HepG2 (cell line): ENCODE measurements around the gene FRMD4A. TPM values are rescaled to one million over a fixed set of nuclear protein-coding genes. Genes with fewer than 3 reads are reported as not detected.

Source experiments
- ATAC-seq: fragments of 200-7000 bp; cut with Tn5 transposase; 3 replicates; pipeline ENCODE4 v1.9.1; 2020; ENCODE audit warnings: mild to moderate bottlenecking, moderate library complexity
- BruUV-seq: library from RNA; stranded (reverse); fragments of 400-500 nt; replicated peaks from 2 replicates; lab custom pipeline; 2021; lab: Mats Ljungman, UMichigan
- CTCF ChIA-PET: fragments of 300-600 bp; formaldehyde crosslinking; extraction: SDS; loops from one replicate; lab custom pipeline; 2021; ENCODE audit warnings: low total read pairs, inconsistent platforms, low intra/inter-chr PET ratio; lab: Yijun Ruan, JAX
- POLR2A ChIA-PET: fragments of 350-600 bp; sonication (Branson Sonifier 250); formaldehyde crosslinking; loops from one replicate; lab custom pipeline; 2020; ENCODE audit warnings: antibody characterized with exemption, inconsistent platforms; lab: Yijun Ruan, JAX
- DNase-seq: peaks from one replicate; pipeline ENCODE4 v3.0.0-alpha.2; 2015; ENCODE audit warnings: low spot score
- FAIRE-seq: peaks from 3 replicates; lab custom pipeline; 2011; peaks lifted over from hg19 to GRCh38; lab: Jason Lieb, UNC
- H2AFZ ChIP-seq: one replicate; pipeline ENCODE4 v1.6.1; 2011; ENCODE audit warnings: low read length, inconsistent platforms
- H3K27ac ChIP-seq: fragments of 300-600 bp; 3 replicates; pipeline ENCODE4 v1.8.0; 2011; ENCODE audit warnings: mixed run types, mild to moderate bottlenecking, mixed read lengths, low read length, inconsistent platforms; ENCODE audit not compliant: insufficient read depth; ENCODE audit errors: extremely low read length
- H3K27me3 ChIP-seq, 2 experiments: fragments of 200-600 bp in 1 of 2; 2 replicates in 1 of 2; 3 replicates in 1 of 2; pipeline versions ENCODE4 v1.6.0 to v1.8.0; 2011; ENCODE audit warnings: low read length in 2 of 2, mild to moderate bottlenecking in 2 of 2, moderate library complexity in 2 of 2, inconsistent platforms in 1 of 2; ENCODE audit not compliant: insufficient read depth in 2 of 2, control insufficient read depth in 1 of 2
- H3K36me3 ChIP-seq, 2 experiments: fragments of 200-600 bp in 1 of 2; replicated peaks in 1 of 2; 2 replicates in 1 of 2; 3 replicates in 1 of 2; pipeline versions ENCODE4 v1.5.1 to v1.8.0; 2011; ENCODE audit warnings: low read length in 2 of 2, inconsistent platforms in 1 of 2; ENCODE audit not compliant: insufficient read depth in 2 of 2, control insufficient read depth in 1 of 2
- H3K4me1 ChIP-seq: 2 replicates; pipeline ENCODE4 v1.5.1; 2012; ENCODE audit warnings: low read length, inconsistent platforms; ENCODE audit not compliant: insufficient read depth
- H3K4me2 ChIP-seq: 2 replicates; pipeline ENCODE4 v1.6.0; 2011; ENCODE audit warnings: low read depth, low read length, inconsistent platforms
- H3K4me3 ChIP-seq, 3 experiments: fragments of 200-600 bp in 1 of 3; sonication (generic), shearing (Covaris generic) in 1 of 3; replicated peaks in 1 of 3; 2 replicates each; pipeline ENCODE4 v1.5.1; 2011 to 2016; ENCODE audit warnings: low read length in 3 of 3, inconsistent platforms in 2 of 3, low read depth in 2 of 3, mild to moderate bottlenecking in 2 of 3, control low read depth in 1 of 3, mixed read lengths in 1 of 3; ENCODE audit not compliant: insufficient read depth in 1 of 3
- H3K79me2 ChIP-seq: one replicate; pipeline ENCODE4 v1.6.1; 2011; ENCODE audit warnings: low read length, inconsistent platforms; ENCODE audit not compliant: insufficient read depth
- H3K9ac ChIP-seq: 2 replicates; pipeline ENCODE4 v1.6.0; 2011; ENCODE audit warnings: mild to moderate bottlenecking, low read depth, low read length, inconsistent platforms; ENCODE audit not compliant: insufficient read depth
- H3K9me3 ChIP-seq: 2 replicates; pipeline ENCODE4 v1.5.1; 2012; ENCODE audit warnings: mild to moderate bottlenecking, low read length
- H4K20me1 ChIP-seq: 2 replicates; pipeline ENCODE4 v1.6.0; 2011; ENCODE audit warnings: inconsistent platforms, mild to moderate bottlenecking, low read length, moderate library complexity; ENCODE audit not compliant: insufficient read depth
- ATF6 ChIP-seq: sonication (generic); formaldehyde crosslinking; conservative IDR thresholded peaks from 2 replicates; pipeline ENCODE4 v1.4.0; 2020; ENCODE audit warnings: missing genetic modification reagents
- GMEB2 ChIP-seq: IDR thresholded peaks from 2 replicates; pipeline ENCODE4 v1.6.1; 2016; ENCODE audit warnings: missing biosample characterization, missing genetic modification reagents, low read depth
- KDM3A ChIP-seq: IDR thresholded peaks from 2 replicates; pipeline ENCODE4 v1.6.1; 2018; ENCODE audit warnings: low read depth, missing compliant biosample characterization
- KLF12 ChIP-seq: sonication (generic); formaldehyde crosslinking; IDR thresholded peaks from 2 replicates; pipeline ENCODE4 v1.4.0; 2020; ENCODE audit warnings: missing genetic modification reagents, borderline replicate concordance
- MTF2 ChIP-seq: sonication (generic); formaldehyde crosslinking; IDR thresholded peaks from 2 replicates; pipeline ENCODE4 v1.5.0; 2020; ENCODE audit warnings: missing genetic modification reagents, borderline replicate concordance
- SRSF4 ChIP-seq: fragments of 200-400 bp; formaldehyde crosslinking; IDR thresholded peaks from one replicate; pipeline ENCODE4 v1.6.1; 2018; ENCODE audit warnings: mild to moderate bottlenecking, low read depth, low read length, moderate library complexity; ENCODE audit not compliant: poor library complexity, severe bottlenecking
- THAP11 ChIP-seq: IDR thresholded peaks from 2 replicates; pipeline ENCODE4 v1.6.1; 2016; ENCODE audit warnings: missing biosample characterization, missing genetic modification reagents
- TRIM22 ChIP-seq: fragments of 450-650 bp; IDR thresholded peaks from 2 replicates; pipeline ENCODE4 v1.6.1; 2017
- ZNF282 ChIP-seq: fragments of 450-650 bp; IDR thresholded peaks from 2 replicates; pipeline ENCODE4 v1.6.1; 2018; ENCODE audit not compliant: partially characterized antibody
- ZNF839 ChIP-seq: sonication (generic); formaldehyde crosslinking; IDR thresholded peaks from 2 replicates; pipeline ENCODE4 v1.4.0; 2020; ENCODE audit warnings: missing genetic modification reagents, mild to moderate bottlenecking, borderline replicate concordance
- whole genome bisulfite sequencing: methylation state at CpG from one replicate; pipeline ENCODE4 v1.1.6; 2017; ENCODE audit warnings: low lambda C conversion rate; 5-methylcytosine and 5-hydroxymethylcytosine counted together
- in situ Hi-C: cut with HindIII; loops from 2 replicates; pipeline ENCODE4 v1.10.0; 2017; ENCODE audit warnings: low pct_unique_long_range_greater_than_20kb; ENCODE audit not compliant: extremely low pct_ligation_motif_present
- intact Hi-C: fragments of 100-400 bp; cut with micrococcal nuclease; formaldehyde crosslinking; loops from one replicate; pipeline ENCODE4 v1.10.0; 2022; ENCODE audit not compliant: unreplicated experiment
- polyA plus RNA-seq, 8 experiments: library from polyadenylated mRNA; depleted of rRNA in 3 of 8; stranded (reverse) in 7 of 8; unstranded in 1 of 8; fragments of >200 nt; fragmentation: Illumina TruSeq in 4 of 8; extraction: Trizol in 4 of 8; gene quantifications; 2 replicates each; pipeline versions ENCODE4 v1.2.1 to v1.2.3, GENCODE V29; 2011 to 2016; ENCODE audit warnings: low read depth in 4 of 8, missing spikeins in 1 of 8, mixed read lengths in 1 of 8; ENCODE audit not compliant: insufficient read depth in 1 of 8
- total RNA-seq, 5 experiments: library from RNA; depleted of rRNA; stranded (reverse); fragments of >200 nt; fragmentation: Illumina TruSeq; extraction: Trizol; gene quantifications; 2 replicates each; pipeline ENCODE4 v1.2.3, GENCODE V29; 2016; ENCODE audit warnings: low read depth in 1 of 5
- TF ChIP-seq, protein P1 (sequence below): sonication (generic); formaldehyde crosslinking; conservative IDR thresholded peaks from 2 replicates; pipeline ENCODE4 v1.4.0; 2020; ENCODE audit warnings: missing genetic modification reagents
- TF ChIP-seq, protein P2 (sequence below): sonication (generic); formaldehyde crosslinking; conservative IDR thresholded peaks from 2 replicates; pipeline ENCODE4 v1.8.0; 2022; ENCODE audit warnings: low read depth, missing genetic modification reagents
- TF ChIP-seq, protein P3 (sequence below): sonication (generic); formaldehyde crosslinking; conservative IDR thresholded peaks from 2 replicates; pipeline ENCODE4 v1.4.0; 2020; ENCODE audit warnings: missing genetic modification reagents

The FRMD4A gene
- total and polyA plus RNA-seq, 2 of the 13 experiments (the other 11 are each of a cell fraction or from before 2014, with no cell fraction given) = 0.09 to 0.26 TPM

GRCh38 chr10:14379556-14380280 lies 49.0 kb upstream of the FRMD4A start:
- Histone ChIP-seq H3K4me3 (no peak overlapping the region), H3K79me2 (no peaks in the 10 kb centered on the region), H3K9me3 (no peaks in the 10 kb centered on the region), H3K9ac (no peak overlapping the region), H3K4me1 (no peaks in the 10 kb centered on the region), H3K4me2 (no peak overlapping the region), H3K27me3 (peaks cover 1 to 13% of the 10 kb centered on the region in 2 experiments; a peak in 2 of 5 replicates), H3K27ac (no peak overlapping the region), H2AFZ (no peak overlapping the region), H3K36me3 (no peaks in the 10 kb centered on the region), H4K20me1 (no peaks in the 10 kb centered on the region)
- in situ Hi-C loops (no loop called here), intact Hi-C loops (no loop called here)
- ATAC-seq (no peak), FAIRE-seq (no peak), DNase-seq (no peak)
- no peak for TF ChIP-seq ZNF282
- no peak for TF ChIP-seq KLF12 (CRISPR knock-in tag)
- TF ChIP-seq, protein P1, sequence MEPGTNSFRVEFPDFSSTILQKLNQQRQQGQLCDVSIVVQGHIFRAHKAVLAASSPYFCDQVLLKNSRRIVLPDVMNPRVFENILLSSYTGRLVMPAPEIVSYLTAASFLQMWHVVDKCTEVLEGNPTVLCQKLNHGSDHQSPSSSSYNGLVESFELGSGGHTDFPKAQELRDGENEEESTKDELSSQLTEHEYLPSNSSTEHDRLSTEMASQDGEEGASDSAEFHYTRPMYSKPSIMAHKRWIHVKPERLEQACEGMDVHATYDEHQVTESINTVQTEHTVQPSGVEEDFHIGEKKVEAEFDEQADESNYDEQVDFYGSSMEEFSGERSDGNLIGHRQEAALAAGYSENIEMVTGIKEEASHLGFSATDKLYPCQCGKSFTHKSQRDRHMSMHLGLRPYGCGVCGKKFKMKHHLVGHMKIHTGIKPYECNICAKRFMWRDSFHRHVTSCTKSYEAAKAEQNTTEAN (CRISPR knock-in tag) = no peak
- TF ChIP-seq MTF2 (CRISPR knock-in tag) = no peak
- no peak for TF ChIP-seq THAP11 (CRISPR knock-in tag)
- TF ChIP-seq ZNF839 (CRISPR knock-in tag) = no peak
- no peak for TF ChIP-seq TRIM22
- TF ChIP-seq ATF6 = no peak
- TF ChIP-seq, protein P2, sequence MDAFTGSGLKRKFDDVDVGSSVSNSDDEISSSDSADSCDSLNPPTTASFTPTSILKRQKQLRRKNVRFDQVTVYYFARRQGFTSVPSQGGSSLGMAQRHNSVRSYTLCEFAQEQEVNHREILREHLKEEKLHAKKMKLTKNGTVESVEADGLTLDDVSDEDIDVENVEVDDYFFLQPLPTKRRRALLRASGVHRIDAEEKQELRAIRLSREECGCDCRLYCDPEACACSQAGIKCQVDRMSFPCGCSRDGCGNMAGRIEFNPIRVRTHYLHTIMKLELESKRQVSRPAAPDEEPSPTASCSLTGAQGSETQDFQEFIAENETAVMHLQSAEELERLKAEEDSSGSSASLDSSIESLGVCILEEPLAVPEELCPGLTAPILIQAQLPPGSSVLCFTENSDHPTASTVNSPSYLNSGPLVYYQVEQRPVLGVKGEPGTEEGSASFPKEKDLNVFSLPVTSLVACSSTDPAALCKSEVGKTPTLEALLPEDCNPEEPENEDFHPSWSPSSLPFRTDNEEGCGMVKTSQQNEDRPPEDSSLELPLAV (CRISPR knock-in tag) = no peak
- TF ChIP-seq KDM3A = no peak
- no peak for TF ChIP-seq GMEB2
- no peak for TF ChIP-seq SRSF4
- TF ChIP-seq, protein P3, sequence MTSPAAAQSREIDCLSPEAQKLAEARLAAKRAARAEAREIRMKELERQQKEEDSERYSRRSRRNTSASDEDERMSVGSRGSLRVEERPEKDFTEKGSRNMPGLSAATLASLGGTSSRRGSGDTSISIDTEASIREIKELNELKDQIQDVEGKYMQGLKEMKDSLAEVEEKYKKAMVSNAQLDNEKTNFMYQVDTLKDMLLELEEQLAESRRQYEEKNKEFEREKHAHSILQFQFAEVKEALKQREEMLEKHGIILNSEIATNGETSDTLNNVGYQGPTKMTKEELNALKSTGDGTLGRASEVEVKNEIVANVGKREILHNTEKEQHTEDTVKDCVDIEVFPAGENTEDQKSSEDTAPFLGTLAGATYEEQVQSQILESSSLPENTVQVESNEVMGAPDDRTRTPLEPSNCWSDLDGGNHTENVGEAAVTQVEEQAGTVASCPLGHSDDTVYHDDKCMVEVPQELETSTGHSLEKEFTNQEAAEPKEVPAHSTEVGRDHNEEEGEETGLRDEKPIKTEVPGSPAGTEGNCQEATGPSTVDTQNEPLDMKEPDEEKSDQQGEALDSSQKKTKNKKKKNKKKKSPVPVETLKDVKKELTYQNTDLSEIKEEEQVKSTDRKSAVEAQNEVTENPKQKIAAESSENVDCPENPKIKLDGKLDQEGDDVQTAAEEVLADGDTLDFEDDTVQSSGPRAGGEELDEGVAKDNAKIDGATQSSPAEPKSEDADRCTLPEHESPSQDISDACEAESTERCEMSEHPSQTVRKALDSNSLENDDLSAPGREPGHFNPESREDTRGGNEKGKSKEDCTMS (CRISPR knock-in tag) = no peak
- WGBS = 9% methylated on average over 8 of the region's 8 CpGs
- ChIA-PET POLR2A (no interaction called here), CTCF (no interaction called here)
- BruUV-seq = no TSS peak
